ENCODE data around the gene JAKMIP3. TPM values are rescaled to one million over a fixed set of nuclear protein-coding genes. Genes with fewer than 3 reads are reported as not detected.

JAKMIP3 gene
- total RNA-seq, 1 donor from 2014 or later: 1.4 TPM

DNA sequence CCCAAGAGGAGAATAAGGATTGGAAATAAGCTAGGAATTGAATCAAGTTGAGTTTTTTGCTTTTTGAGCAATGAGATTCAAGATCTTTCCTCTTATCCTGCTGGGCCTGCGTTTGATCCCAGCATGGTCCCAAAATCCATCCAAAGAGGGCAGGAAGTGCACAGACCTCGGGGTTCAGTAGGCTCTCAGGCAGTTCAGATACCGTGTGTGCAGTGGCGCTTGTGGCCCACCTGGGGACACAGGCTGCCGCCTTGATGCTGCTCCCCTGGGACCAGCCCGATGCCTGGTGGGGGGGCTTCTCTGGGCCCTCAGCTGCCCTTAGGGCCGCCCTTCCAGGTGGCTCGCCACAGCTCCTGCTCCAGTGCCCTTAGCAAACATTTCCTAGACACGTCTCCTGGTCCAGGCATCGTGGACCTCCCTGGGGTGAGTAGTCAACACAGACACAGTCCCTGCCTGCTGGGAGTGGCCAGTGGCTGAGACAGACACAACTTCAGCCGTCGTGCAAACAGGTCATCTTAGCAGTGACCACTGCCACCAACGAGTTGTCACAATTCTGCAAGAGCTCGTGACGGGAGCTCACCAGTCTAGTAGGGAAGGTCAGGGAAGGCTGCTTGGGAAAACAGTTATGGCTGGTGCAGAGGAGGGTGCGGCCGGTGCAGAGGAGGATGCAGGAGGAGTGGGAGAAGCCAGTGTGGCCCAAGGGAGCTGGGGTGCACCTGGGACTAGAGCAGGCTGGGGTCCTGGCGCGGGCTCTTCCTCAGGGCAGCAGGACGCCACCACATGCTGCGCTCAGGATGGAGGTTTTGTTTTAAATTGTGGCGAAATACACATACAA, 21.7 kb upstream of the JAKMIP3 start:
- Mint-ChIP-seq H3K36me3 (no peaks in the 10 kb centered on the region), H3K4me3 (no peak overlapping the region), H3K4me1 (no peaks in the 10 kb centered on the region), H3K27ac (no peak overlapping the region), H3K9me3 (no peaks in the 10 kb centered on the region), H3K27me3 (ENCODE audit: low read depth) (peaks cover 76% of the 10 kb centered on the region)
- no peak for DNase-seq (ENCODE audit: low spot score in 2 of 2, unreplicated experiment in 2 of 2)
- TF ChIP-seq, protein P1, sequence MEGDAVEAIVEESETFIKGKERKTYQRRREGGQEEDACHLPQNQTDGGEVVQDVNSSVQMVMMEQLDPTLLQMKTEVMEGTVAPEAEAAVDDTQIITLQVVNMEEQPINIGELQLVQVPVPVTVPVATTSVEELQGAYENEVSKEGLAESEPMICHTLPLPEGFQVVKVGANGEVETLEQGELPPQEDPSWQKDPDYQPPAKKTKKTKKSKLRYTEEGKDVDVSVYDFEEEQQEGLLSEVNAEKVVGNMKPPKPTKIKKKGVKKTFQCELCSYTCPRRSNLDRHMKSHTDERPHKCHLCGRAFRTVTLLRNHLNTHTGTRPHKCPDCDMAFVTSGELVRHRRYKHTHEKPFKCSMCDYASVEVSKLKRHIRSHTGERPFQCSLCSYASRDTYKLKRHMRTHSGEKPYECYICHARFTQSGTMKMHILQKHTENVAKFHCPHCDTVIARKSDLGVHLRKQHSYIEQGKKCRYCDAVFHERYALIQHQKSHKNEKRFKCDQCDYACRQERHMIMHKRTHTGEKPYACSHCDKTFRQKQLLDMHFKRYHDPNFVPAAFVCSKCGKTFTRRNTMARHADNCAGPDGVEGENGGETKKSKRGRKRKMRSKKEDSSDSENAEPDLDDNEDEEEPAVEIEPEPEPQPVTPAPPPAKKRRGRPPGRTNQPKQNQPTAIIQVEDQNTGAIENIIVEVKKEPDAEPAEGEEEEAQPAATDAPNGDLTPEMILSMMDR (IDR thresholded peaks at IDR 0.05; ENCODE audit: unreplicated experiment): no peak

DNA sequence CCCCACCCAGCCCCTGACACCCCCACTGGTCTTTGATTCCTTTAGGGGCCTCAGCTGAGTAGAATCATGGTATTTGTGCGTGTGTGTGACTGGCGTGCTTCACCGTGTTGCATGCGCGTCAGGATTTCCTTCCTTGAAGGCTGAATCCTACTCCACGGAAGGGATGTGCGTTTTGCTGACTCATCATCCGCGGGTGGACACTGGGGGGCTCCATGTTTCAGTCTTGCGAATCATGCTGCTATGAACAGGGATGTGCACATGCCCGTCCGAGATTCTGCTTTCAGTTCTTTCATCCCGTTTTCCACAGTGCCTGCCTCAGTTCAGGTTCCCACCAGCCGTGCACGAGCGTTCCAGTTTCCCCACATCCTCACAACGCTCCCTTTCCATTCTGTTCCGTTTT, 20.9 kb upstream of the JAKMIP3 start:
- Mint-ChIP-seq H3K9me3 (peaks cover 3% of the 10 kb centered on the region), H3K27me3 (ENCODE audit: low read depth) (peaks cover 76% of the 10 kb centered on the region), H3K4me1 (no peaks in the 10 kb centered on the region), H3K4me3 (no peak overlapping the region), H3K36me3 (no peaks in the 10 kb centered on the region), H3K27ac (no peak overlapping the region)
- DNase-seq (ENCODE audit: low spot score in 2 of 2, unreplicated experiment in 2 of 2): no peak
- TF ChIP-seq, protein P1 (IDR thresholded peaks at IDR 0.05; ENCODE audit: unreplicated experiment): no peak

DNA sequence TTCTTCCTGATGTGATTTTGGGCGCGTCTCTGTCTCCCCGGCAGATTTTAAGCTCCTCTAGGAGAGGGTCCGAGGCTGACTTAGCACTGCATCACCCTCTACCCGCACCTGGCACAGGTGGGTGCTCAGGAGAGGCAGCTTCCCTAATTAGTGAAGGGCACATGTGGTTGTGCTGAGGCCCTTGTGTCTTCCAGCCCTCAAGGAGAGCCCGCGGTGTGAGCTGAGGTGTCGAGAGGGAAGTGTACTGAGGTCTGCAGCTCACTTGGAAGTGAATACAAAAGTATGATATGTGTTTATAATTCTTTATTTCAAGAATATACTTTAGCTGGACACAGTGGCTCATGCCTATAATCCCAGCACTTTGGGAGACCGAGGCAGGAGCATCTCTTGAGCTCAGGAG, 20.4 kb upstream of the JAKMIP3 start:
- no peak overlapping the region for H3K27ac Mint-ChIP-seq
- TF ChIP-seq, protein P1 (IDR thresholded peaks at IDR 0.05; ENCODE audit: unreplicated experiment): no peak
- no peak overlapping the region for H3K4me3 Mint-ChIP-seq
- DNase-seq (ENCODE audit: low spot score in 2 of 2, unreplicated experiment in 2 of 2): no peak
- no peaks in the 10 kb centered on the region for H3K4me1 Mint-ChIP-seq
- peaks cover 3% of the 10 kb centered on the region for H3K9me3 Mint-ChIP-seq
- no peaks in the 10 kb centered on the region for H3K36me3 Mint-ChIP-seq
- H3K27me3 Mint-ChIP-seq (ENCODE audit: low read depth): peaks cover 75% of the 10 kb centered on the region

DNA sequence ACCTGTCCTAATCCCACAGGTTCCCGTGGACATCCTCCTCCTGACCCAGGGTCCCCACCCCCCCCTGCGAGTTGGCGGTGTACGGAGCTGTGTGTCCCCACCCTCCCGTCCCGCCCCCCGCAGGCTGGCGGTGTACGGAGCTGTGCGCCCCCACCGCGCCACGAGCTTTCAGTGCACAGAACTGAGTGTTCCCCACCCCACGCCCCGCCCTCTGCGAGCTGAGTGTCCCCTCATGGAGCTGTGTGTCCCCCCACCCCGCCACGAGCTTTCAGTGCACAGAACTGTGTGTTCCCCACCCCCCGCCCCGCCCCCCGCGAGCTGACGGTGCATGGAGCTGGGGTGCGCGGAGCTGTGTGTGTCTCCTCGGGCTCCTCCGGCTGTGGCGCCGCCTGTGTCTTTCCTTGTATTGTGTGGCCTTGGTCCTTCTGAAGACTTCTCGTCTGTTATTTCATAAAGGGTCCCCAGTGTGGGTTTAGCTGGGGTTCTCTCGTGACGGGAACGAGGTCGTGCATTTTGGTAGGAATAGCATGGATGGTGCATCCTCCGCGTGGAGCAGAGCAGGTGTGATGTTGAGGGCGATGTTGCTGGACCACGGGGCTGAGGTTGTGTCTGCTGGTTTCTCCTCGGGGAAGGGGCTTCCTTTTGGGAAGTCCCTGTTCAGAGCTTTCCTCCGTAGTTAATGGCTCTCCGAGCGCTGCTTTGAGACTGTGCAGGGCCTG, 18.0 kb upstream of the JAKMIP3 start:
- Mint-ChIP-seq H3K27ac (no peak overlapping the region), H3K4me1 (no peaks in the 10 kb centered on the region), H3K9me3 (peaks cover 10% of the 10 kb centered on the region), H3K27me3 (ENCODE audit: low read depth) (peaks cover 51% of the 10 kb centered on the region), H3K36me3 (peaks cover 5% of the 10 kb centered on the region), H3K4me3 (no peak overlapping the region)
- TF ChIP-seq, protein P1 (IDR thresholded peaks at IDR 0.05; ENCODE audit: unreplicated experiment): no peak
- no peak for DNase-seq (ENCODE audit: low spot score in 2 of 2, unreplicated experiment in 2 of 2)

DNA sequence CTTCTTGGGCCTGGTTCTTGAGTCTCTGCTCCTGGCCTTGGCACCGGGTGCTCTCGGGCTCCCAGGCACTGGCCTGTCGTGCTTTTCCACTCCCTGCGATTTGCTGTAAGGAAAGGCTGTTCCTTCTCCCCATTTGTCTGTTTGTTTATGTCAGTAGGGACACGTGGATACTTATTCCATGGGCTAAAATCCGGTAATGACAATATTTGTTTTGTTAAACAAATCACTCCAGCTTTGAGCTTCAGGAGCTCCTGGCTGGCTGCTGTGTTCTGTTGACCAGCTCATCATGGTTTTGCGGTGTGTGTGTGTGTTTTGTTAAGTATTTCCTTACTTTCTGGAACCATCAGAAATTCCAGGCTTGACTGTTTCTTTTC, 17.5 kb upstream of the JAKMIP3 start:
- no peak overlapping the region for H3K27ac Mint-ChIP-seq
- no peak for DNase-seq (ENCODE audit: low spot score in 2 of 2, unreplicated experiment in 2 of 2)
- peaks cover 15% of the 10 kb centered on the region for H3K9me3 Mint-ChIP-seq
- TF ChIP-seq, protein P1 (IDR thresholded peaks at IDR 0.05; ENCODE audit: unreplicated experiment): no peak
- peaks cover 46% of the 10 kb centered on the region for H3K27me3 Mint-ChIP-seq (ENCODE audit: low read depth)
- no peak overlapping the region for H3K4me3 Mint-ChIP-seq
- H3K4me1 Mint-ChIP-seq: no peaks in the 10 kb centered on the region
- H3K36me3 Mint-ChIP-seq: peaks cover 5% of the 10 kb centered on the region

All from mesothelial cell of epicardium (in vitro differentiated cells).